OCI-LY1 (cell line): ENCODE results near the gene PLEKHG3.

ENCODE experiments used
- EZH2 ChIP-seq: fragments of 200-600 bp; sonication (generic), shearing (Covaris generic); IDR thresholded peaks from 2 replicates; pipeline ENCODE4 v1.8.0; 2017; ENCODE audit warnings: borderline replicate concordance, mixed run types, mild to moderate bottlenecking, antibody characterized with exemption, low read length, moderate library complexity, mixed read lengths
- TF ChIP-seq, protein P1 (sequence below): fragments of 200-600 bp; sonication (generic), shearing (Covaris generic); IDR thresholded peaks from 2 replicates; pipeline ENCODE4 v1.5.1; 2017; ENCODE audit warnings: mild to moderate bottlenecking, antibody characterized with exemption, low read length, moderate library complexity, mixed read lengths

DNA sequence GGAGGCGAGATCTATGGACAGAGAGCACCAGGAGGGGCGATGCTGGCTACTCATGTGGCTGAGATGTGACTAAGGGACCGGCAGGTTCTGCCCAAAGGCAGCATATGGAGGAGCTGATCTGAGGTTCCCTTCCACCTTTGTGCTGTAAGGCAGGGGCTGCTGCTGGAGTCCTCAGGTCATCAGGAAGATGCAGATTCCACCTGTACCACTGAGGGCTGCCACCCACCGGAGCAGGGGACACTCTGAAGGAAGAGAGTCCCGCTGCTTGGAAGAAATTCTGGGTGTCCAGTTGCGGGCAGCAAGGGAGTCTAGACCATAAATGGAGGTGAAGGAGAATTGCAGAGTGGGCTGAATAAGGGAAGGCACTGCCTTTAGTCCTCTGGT lies 55.3 kb downstream of the PLEKHG3 start:
- TF ChIP-seq, protein P1, sequence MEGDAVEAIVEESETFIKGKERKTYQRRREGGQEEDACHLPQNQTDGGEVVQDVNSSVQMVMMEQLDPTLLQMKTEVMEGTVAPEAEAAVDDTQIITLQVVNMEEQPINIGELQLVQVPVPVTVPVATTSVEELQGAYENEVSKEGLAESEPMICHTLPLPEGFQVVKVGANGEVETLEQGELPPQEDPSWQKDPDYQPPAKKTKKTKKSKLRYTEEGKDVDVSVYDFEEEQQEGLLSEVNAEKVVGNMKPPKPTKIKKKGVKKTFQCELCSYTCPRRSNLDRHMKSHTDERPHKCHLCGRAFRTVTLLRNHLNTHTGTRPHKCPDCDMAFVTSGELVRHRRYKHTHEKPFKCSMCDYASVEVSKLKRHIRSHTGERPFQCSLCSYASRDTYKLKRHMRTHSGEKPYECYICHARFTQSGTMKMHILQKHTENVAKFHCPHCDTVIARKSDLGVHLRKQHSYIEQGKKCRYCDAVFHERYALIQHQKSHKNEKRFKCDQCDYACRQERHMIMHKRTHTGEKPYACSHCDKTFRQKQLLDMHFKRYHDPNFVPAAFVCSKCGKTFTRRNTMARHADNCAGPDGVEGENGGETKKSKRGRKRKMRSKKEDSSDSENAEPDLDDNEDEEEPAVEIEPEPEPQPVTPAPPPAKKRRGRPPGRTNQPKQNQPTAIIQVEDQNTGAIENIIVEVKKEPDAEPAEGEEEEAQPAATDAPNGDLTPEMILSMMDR = no peak
- no peak for TF ChIP-seq EZH2
